HL-60/S4 treated with phorbol 12-myristate 13-acetate at 8.2 ng/mL for 4 days and 3 days (cell line): ENCODE results near the gene AKAP9.
"Not testable (repeated sequence)": the region's sequence is repeated elsewhere in the genome, so short reads cannot be mapped to it uniquely, and the experiment has no call there.

Source experiments
- in situ Hi-C: fragments of 300-500 bp; cut with MboI; formaldehyde crosslinking; loops from 2 replicates; pipeline ENCODE4 v1.15.0; 2022; ENCODE audit warnings: low sequenced_read_pairs

The AKAP9 gene

GRCh38 chr7:91999631-92000565 lies 59.2 kb downstream of the AKAP9 start:
- in situ Hi-C loops, result no loop called here

- in situ Hi-C loops, result no loop called here
Measured at GRCh38 chr7:92002720-92003119, 62.1 kb downstream of the AKAP9 start.

GRCh38 chr7:92006046-92006445 lies 65.4 kb downstream of the AKAP9 start:
- in situ Hi-C loops, result no loop called here

GRCh38 chr7:92010215-92010614 lies 69.6 kb downstream of the AKAP9 start:
- in situ Hi-C loops, result no loop called here

DNA sequence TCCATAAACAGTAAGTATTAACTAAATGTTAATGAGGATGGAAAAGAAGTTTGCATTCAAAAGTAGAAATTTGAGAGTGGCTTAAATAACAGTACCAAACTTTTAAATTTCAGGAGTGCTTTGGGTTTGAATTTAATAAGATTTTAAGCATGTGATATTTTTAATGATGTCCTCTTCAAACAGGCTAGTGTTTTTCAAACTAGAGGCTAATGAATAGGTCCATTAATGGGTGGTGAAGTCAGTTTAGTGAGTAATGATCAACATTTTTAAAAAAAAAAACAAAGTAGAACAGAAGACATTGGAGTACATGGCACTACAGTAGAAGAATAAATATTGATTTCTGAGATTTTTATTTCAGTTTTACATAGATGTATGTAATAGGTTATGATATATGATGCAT lies 72.9 kb downstream of the AKAP9 start:
- in situ Hi-C loops, result no loop called here

DNA sequence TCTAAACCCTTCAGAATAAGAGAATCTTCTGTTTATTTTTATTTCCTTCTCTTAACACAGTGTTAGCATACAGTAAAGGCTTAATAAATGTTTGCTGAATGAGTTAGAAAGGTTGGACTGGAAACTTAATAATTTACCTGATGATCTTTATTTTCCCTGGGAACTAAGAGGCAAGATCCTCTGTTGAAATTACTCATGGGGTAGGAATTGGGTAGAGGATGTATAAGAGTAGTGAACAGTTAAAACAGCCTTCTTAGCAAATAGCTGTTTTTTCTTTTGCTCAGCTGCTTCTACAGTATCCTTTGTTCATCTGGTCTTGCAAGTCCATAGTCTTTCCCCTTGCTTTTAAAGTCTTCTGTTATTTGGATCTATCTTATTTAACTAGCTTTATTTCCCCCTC lies 80.0 kb downstream of the AKAP9 start:
- in situ Hi-C loops, result no loop called here

- in situ Hi-C loops, result no loop called here
Measured at GRCh38 chr7:92025260-92025659, 84.6 kb downstream of the AKAP9 start.

GRCh38 chr7:92026635-92027034 lies 86.0 kb downstream of the AKAP9 start:
- in situ Hi-C loops, result not testable (repeated sequence)

GRCh38 chr7:92027128-92027527 lies 86.5 kb downstream of the AKAP9 start:
- in situ Hi-C loops, result not testable (repeated sequence)

DNA sequence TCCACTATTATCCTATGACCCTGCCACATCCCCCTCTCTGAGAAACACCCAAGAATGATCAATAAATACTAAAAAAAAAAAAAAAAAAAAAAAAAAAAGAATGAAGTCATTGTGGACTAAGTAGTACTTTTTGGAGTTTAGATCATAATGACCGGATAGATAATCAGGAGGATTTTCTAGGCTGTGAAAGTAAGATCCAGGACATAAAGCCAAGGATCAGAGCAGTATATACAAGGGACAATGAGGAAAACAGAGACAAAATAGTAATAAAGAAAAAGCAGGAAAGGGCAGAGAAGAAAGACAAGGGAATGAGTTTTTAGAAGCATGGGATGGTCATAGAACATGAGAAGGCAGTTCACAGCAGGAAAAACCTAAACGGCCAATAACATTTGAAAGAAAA lies 87.6 kb downstream of the AKAP9 start:
- in situ Hi-C loops, result no loop called here

DNA sequence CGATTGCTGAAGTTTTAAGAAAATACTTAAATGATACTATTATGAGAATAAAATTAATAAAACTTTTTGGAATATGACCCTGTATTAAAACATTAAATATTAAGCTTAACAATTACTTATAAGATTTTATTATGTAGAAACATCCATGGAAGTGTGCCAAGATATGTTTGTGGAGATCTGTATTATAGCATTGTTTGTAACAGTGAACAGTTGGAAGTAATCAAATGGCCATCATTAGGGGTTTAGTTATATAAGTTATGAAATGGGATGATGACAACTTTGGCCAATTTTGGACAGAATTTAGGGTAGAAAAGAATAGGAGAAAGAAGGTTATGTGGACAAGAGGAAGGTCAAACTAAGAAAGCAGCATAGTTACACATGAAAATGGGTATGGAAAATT lies 88.0 kb downstream of the AKAP9 start:
- in situ Hi-C loops, result no loop called here

DNA sequence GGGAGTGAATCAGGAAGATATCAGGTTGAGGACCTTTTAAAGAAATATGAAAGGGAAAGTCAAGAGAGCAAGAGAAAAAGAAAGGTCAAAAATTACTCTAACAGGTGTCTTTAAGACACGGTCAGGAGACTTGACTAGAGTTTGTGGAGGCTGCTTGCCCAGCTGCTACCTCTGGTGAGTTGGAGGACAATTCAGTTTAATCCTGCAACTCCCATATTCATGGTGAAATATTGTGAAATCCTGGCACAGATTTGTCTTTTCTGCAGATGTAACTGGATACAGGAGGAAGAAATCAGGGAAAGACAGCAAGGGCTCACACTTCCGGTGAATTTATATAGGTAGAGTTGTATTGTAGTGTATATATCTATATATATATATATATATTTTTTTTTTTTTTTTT lies 93.5 kb downstream of the AKAP9 start:
- in situ Hi-C loops, result no loop called here

- in situ Hi-C loops, result no loop called here
Measured at GRCh38 chr7:92035576-92035975, 94.9 kb downstream of the AKAP9 start.

GRCh38 chr7:92039900-92040299 lies 99.2 kb downstream of the AKAP9 start:
- in situ Hi-C loops, result no loop called here

- in situ Hi-C loops, result no loop called here
Measured at GRCh38 chr7:92042056-92042737, 101.5 kb downstream of the AKAP9 start.

GRCh38 chr7:92043098-92043497 lies 102.4 kb downstream of the AKAP9 start:
- in situ Hi-C loops, result no loop called here

- in situ Hi-C loops, result no loop called here
Measured at GRCh38 chr7:92043637-92044036, 103.0 kb downstream of the AKAP9 start.

DNA sequence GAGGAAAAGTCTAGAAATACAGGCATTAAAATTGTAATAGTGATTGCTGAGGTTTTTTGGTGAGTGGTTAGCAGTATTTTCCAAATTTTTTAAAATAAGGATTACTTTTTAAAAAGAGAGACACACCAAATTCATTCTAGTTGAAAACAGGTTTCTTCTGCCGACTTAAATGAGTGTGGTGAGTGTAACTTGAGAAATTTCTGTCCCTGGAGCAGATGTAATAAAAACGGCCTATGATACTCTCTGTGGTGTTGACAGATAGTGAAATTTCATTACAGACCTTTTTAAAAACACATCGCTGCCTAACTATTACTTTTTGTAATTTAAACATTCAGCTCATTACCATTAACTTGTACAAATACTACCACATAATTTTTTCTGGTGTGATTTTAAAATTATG lies 103.5 kb downstream of the AKAP9 start:
- in situ Hi-C loops, result no loop called here

DNA sequence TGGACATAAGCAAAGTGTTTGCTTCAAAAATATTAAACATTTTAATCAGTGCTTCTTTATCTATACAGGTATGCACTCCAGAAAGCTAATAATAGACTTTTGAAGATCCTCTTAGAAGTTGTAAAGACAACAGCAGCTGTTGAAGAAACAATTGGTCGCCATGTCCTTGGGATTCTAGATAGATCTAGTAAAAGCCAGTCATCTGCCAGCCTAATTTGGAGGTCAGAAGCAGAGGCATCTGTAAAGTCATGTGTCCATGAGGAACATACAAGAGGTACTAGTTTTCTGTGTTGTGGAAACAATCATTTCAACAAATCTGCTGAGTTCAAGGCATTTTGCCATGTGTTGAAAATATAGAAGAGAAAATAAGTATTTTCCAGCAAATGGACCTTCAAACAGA lies 104.3 kb downstream of the AKAP9 start:
- in situ Hi-C loops, result no loop called here

GRCh38 chr7:92051655-92052054 lies 111.0 kb downstream of the AKAP9 start:
- in situ Hi-C loops, result no loop called here

DNA sequence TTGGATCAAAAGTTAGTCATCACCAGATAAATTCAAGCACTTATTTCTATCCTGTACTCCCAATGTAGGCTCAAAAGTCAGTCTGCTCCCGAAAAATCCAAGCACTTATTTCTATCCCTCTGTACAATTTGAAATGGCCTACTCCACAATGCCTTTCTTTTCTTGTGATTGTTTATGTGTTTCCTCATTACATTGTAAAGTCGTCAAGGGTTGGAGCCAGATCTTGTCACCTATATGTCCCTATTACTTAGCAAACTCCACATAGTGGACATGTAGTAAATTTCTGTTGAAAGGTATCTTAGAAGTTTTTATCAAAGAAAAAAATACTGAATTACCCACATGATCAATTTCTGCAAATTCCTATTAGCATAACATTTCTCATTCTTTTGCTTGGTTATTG lies 111.5 kb downstream of the AKAP9 start:
- in situ Hi-C loops, result no loop called here

DNA sequence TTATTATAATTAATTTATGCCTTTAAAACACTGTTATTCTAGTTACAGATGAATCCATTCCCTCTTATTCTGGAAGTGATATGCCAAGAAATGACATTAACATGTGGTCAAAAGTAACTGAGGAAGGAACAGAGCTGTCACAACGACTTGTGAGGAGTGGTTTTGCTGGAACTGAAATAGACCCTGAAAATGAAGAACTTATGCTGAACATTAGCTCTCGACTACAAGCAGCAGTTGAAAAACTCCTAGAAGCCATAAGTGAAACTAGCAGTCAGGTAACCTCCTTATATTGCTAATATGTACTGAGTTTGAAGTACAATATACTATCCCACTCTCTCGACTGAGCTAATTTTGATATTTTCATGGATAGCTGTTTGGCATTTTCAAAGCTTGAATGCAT lies 112.0 kb downstream of the AKAP9 start:
- in situ Hi-C loops, result no loop called here
